Measurements from ENCODE around the gene COA7.

Gene COA7

DNA sequence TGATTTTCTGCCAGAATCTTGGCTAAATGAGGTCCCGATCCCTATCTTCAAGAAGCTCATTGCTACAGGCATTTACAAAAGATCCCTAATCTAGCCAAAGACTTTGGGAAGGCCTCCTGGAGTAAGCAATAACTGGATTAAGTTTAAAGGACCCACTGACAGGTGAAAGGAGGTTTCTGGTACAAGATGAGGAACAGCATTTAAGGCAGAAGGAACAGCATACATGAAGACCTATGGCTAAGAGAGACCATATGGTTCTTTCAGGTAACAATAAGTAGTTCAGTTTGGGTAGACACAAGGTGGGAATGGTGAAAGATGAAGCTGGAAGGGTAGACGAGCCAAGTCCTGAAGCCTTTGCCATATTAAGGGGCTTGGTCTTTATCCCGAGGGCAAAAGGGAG is 37.3 kb downstream of the COA7 start:
- no peak for DNase-seq (ENCODE audit: low spot score in 2 of 2)
- Mint-ChIP-seq H3K9me3 (no peaks in the 10 kb centered on the region), H3K36me3 (ENCODE audit: insufficient read depth) (peaks cover 9% of the 10 kb centered on the region), H3K4me3 (no peak overlapping the region), H3K27ac (ENCODE audit: low read depth) (no peak overlapping the region), H3K4me1 (peaks cover 11% of the 10 kb centered on the region), H3K27me3 (no peaks in the 10 kb centered on the region)
- no peak for ATAC-seq (replicated peaks; ENCODE audit: extremely low read depth, poor library complexity, severe bottlenecking)

DNA sequence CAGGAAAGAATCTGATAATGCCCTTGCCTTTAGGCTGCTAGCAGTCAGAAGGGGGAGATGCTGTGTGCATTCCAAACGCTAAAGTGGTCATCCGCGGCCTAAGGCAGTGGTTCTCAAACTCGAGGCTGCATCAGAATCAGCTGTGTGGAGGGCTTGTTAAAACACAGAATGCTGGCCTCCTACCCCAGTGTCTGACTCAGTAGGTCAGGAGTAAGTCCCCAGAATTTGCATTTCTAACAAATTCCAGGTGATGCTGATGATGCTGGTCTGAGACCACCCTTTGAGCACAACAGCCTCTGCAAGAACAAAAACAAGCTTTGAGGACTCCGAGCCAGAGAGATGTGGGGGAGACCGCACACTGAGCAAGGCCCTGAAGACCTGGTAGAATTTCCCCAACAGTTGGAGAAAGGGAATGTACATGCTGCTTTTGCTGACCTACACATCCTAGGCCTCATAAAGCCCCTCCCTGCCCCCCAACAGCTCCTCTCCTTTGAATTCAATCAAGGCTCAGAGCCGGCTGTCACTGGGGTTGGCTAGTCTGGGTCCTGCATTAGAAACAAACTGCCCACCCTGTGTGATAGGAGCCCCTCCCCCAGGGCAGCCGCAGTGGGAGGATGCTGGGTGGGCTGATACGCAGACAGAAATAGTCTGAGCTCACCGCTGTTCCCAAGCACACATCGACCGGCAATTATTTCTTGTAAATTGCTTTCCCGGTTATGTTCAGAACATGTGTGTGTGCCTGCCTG is 38.1 kb downstream of the COA7 start:
- ATAC-seq (replicated peaks; ENCODE audit: extremely low read depth, poor library complexity, severe bottlenecking) (no peak), DNase-seq (ENCODE audit: low spot score in 2 of 2) (no peak)
- H3K4me1 Mint-ChIP-seq, result peaks cover 8% of the 10 kb centered on the region
- H3K27ac Mint-ChIP-seq (ENCODE audit: low read depth), result peak overlapping the region; percentile 71
- H3K9me3 Mint-ChIP-seq, result no peaks in the 10 kb centered on the region
- H3K27me3 Mint-ChIP-seq, result no peaks in the 10 kb centered on the region
- H3K36me3 Mint-ChIP-seq (ENCODE audit: insufficient read depth), result peaks cover 11% of the 10 kb centered on the region
- no peak overlapping the region for H3K4me3 Mint-ChIP-seq

DNA sequence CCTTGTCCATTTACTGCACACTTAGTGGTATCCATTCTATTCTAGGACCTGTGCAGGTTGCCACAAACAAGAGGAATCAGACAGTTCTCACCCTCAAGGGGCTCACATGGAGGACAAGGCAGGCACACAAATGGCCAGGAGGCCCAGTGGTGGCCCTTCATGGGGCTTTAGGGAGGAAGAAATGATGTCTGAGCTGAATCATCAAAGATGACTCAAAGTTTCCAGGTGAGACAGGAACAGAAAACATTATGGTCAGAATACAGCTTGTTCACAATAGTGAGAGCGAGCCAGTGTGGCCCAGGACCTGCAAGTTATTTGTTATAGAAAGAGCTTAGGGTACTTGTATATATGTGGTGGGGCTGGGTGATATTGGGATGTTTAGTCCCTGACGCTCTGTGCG is 38.8 kb downstream of the COA7 start:
- Mint-ChIP-seq H3K4me3 (no peak overlapping the region), H3K36me3 (ENCODE audit: insufficient read depth) (peaks cover 11% of the 10 kb centered on the region), H3K9me3 (no peaks in the 10 kb centered on the region), H3K27ac (ENCODE audit: low read depth) (peak overlapping the region; percentile 71), H3K27me3 (no peaks in the 10 kb centered on the region), H3K4me1 (peaks cover 8% of the 10 kb centered on the region)
- DNase-seq (ENCODE audit: low spot score in 2 of 2) (no peak), ATAC-seq (replicated peaks; ENCODE audit: extremely low read depth, poor library complexity, severe bottlenecking) (no peak)

DNA sequence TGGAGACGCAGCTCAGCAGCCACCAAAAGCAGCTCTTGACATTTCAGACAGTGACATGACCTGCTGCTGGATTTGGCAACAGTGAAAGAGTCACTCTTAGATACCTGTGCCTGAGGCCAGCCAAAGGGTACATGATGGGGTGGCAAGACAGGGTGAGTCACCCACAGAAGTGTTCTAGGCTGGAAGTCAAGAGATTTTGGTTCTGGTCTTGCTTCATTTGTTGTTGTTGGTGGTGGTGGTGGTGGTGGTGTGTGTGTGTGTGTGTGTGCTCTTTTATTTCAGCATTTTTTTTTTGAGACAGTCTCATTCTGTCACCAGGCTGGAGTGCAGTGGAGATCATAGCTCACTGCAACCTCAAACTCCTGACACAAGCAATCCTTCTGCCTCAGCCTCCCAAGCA is 39.4 kb downstream of the COA7 start:
- DNase-seq (ENCODE audit: low spot score in 2 of 2) (no peak), ATAC-seq (replicated peaks; ENCODE audit: extremely low read depth, poor library complexity, severe bottlenecking) (no peak)
- Mint-ChIP-seq H3K9me3 (no peaks in the 10 kb centered on the region), H3K36me3 (ENCODE audit: insufficient read depth) (peaks cover 11% of the 10 kb centered on the region), H3K4me1 (peaks cover 12% of the 10 kb centered on the region), H3K27ac (ENCODE audit: low read depth) (no peak overlapping the region), H3K27me3 (no peaks in the 10 kb centered on the region), H3K4me3 (no peak overlapping the region)

DNA sequence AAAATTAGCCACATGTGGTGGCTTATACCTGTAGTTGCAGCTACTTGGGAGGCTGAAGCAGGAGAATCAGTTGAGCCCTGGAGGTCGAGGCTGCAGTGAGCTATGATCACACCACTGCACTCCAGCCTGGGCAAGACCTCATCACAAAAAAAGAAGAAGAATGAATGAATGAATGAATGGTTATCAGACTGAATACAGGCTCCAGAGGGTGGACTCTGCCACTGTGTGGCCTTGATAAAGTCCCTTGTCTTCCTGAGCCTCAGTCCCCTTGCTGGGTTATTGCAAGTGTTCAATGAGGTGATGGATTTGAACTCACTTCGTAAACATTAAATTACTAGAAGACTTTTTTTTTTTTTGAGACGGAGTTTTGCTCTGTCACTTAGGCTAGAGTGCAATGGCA is 40.4 kb downstream of the COA7 start:
- Mint-ChIP-seq H3K4me3 (no peak overlapping the region), H3K27ac (ENCODE audit: low read depth) (no peak overlapping the region), H3K27me3 (no peaks in the 10 kb centered on the region), H3K4me1 (peaks cover 12% of the 10 kb centered on the region), H3K9me3 (no peaks in the 10 kb centered on the region), H3K36me3 (ENCODE audit: insufficient read depth) (peaks cover 11% of the 10 kb centered on the region)
- DNase-seq (ENCODE audit: low spot score in 2 of 2) (no peak), ATAC-seq (replicated peaks; ENCODE audit: extremely low read depth, poor library complexity, severe bottlenecking) (no peak)

DNA sequence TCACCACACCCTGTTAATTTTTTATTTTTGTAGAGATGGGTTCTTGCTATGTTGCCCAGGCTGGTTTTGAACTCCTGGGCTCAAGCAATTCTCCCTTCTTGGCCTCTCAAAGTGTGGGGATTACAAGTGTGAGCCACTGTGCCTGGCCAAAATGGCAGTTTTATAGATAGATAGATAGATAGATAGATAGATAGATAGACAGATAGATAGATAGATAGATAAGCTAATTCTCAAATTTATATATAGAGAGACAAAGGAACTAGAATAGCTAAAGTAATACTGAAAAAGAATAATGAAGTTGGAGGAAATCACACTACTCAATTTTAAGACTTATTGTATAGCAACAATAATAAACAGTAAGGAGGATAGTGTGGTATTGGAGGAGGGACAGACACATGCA is 44.1 kb downstream of the COA7 start:
- peak overlapping the region; percentile 83 for H3K27ac Mint-ChIP-seq (ENCODE audit: low read depth)
- DNase-seq (ENCODE audit: low spot score in 2 of 2), result no peak
- no peak overlapping the region for H3K4me3 Mint-ChIP-seq
- no peaks in the 10 kb centered on the region for H3K9me3 Mint-ChIP-seq
- H3K27me3 Mint-ChIP-seq, result no peaks in the 10 kb centered on the region
- peaks cover 14% of the 10 kb centered on the region for H3K4me1 Mint-ChIP-seq
- peaks cover 16% of the 10 kb centered on the region for H3K36me3 Mint-ChIP-seq (ENCODE audit: insufficient read depth)
- ATAC-seq (replicated peaks; ENCODE audit: extremely low read depth, poor library complexity, severe bottlenecking), result no peak

DNA sequence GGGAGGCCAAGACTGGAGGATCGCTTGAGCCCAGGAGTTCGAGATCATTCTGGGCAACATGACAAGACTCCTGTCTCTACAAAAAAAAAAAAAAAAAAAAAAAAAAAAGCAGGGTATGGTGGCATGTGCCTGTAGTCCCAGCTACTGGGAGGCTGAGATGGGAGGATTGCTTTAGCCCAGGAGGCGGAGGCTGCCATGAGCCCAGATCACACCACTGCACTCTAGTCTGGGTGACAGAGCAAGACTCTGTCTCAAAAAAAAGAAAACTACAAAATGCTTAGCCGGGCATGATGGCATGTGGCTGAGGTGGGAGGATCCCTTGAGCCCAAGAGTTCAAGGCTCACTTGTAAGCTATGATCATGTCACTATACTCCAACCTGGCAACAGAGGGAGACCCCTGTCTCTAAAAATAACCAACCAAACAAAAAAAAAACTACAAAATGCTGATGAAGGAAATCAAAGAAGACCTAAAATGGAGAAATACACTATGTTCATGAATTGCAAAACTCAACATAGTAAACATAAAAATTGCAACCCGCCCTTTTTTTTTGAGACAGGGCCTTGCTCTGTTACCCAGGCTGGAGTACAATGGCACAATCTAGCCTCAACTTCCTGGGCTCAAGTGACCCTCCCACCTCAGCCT is 44.8 kb downstream of the COA7 start:
- H3K27ac Mint-ChIP-seq (ENCODE audit: low read depth), result peak overlapping the region; percentile 83
- no peak overlapping the region for H3K4me3 Mint-ChIP-seq
- no peaks in the 10 kb centered on the region for H3K9me3 Mint-ChIP-seq
- H3K27me3 Mint-ChIP-seq, result no peaks in the 10 kb centered on the region
- H3K36me3 Mint-ChIP-seq (ENCODE audit: insufficient read depth), result peaks cover 19% of the 10 kb centered on the region
- no peak for DNase-seq (ENCODE audit: low spot score in 2 of 2)
- H3K4me1 Mint-ChIP-seq, result peaks cover 17% of the 10 kb centered on the region
- no peak for ATAC-seq (replicated peaks; ENCODE audit: extremely low read depth, poor library complexity, severe bottlenecking)

DNA sequence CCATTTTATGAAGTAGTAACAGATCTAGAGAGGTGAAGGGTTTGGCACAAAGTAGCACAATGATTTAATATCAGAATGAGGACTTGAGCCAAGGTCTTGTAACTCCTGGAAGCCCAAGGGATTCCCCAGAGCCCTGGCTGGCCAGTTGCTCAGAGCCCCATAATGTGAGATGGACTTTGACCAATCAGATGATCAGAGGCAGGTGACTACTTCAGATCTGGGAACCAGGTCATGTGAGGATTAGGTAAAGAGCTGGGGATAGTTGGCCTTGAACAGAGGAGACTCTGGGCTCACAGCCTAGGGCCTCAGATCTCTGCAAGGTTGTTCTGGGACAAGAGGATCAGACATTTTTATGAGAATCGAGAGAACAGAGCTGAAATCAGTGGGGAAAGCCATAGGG is 46.2 kb downstream of the COA7 start:
- Mint-ChIP-seq H3K4me1 (peaks cover 17% of the 10 kb centered on the region), H3K27me3 (no peaks in the 10 kb centered on the region), H3K9me3 (no peaks in the 10 kb centered on the region), H3K4me3 (no peak overlapping the region), H3K27ac (ENCODE audit: low read depth) (no peak overlapping the region), H3K36me3 (ENCODE audit: insufficient read depth) (peaks cover 22% of the 10 kb centered on the region)
- ATAC-seq (replicated peaks; ENCODE audit: extremely low read depth, poor library complexity, severe bottlenecking) (no peak), DNase-seq (ENCODE audit: low spot score in 2 of 2) (no peak)

DNA sequence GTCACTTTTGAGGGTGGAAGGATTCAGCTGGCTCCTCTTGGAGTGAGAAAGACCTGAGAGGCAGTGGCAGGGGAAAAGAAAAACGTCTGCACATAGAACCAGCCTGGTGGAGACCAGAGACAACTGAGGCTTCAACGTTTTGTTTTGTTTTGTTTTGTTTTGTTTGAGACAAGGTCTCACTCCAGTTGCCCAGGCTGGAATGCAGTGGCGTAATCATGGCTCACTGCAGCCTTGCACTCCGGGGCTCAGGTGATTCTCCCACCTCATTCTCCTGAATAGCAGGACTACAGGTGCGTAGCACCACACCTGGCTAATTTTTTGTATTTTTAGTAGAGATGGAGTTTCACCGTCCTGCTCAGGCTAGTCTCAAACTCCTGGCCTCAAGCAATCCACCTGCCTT is 52.9 kb downstream of the COA7 start:
- peak overlapping the region; percentile 29 for H3K27ac Mint-ChIP-seq (ENCODE audit: low read depth)
- H3K4me1 Mint-ChIP-seq, result peaks cover 46% of the 10 kb centered on the region
- no peak overlapping the region for H3K4me3 Mint-ChIP-seq
- H3K9me3 Mint-ChIP-seq, result peaks cover 5% of the 10 kb centered on the region
- no peak for ATAC-seq (replicated peaks; ENCODE audit: extremely low read depth, poor library complexity, severe bottlenecking)
- H3K27me3 Mint-ChIP-seq, result no peaks in the 10 kb centered on the region
- no peak for DNase-seq (ENCODE audit: low spot score in 2 of 2)
- H3K36me3 Mint-ChIP-seq (ENCODE audit: insufficient read depth), result peaks cover 35% of the 10 kb centered on the region

DNA sequence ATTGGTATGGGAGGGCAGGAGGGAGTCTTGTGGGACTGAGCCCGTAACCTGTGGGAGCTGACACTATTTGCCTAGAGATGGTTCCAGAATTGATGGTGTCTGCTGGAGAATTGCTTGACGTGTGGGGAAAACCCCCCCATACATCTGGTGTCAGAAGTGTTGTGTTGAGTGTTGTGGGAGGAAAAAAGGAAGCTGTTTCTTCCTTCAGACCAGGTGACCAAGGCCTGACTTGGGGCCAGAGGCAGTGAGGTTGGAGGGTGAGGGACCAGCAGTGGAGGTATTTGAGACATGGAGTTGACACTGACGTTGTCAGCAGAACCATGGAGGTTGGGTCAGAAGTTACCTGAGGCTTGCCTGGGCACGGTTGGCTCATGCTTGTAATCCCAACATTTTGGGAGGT is 56.8 kb downstream of the COA7 start:
- Mint-ChIP-seq H3K4me1 (peaks cover 65% of the 10 kb centered on the region), H3K27me3 (no peaks in the 10 kb centered on the region), H3K36me3 (ENCODE audit: insufficient read depth) (peaks cover 29% of the 10 kb centered on the region), H3K9me3 (peaks cover 5% of the 10 kb centered on the region), H3K27ac (ENCODE audit: low read depth) (peak overlapping the region; percentile 70), H3K4me3 (no peak overlapping the region)
- DNase-seq (ENCODE audit: low spot score in 2 of 2), result no peak
- ATAC-seq (replicated peaks; ENCODE audit: extremely low read depth, poor library complexity, severe bottlenecking), result no peak

DNA sequence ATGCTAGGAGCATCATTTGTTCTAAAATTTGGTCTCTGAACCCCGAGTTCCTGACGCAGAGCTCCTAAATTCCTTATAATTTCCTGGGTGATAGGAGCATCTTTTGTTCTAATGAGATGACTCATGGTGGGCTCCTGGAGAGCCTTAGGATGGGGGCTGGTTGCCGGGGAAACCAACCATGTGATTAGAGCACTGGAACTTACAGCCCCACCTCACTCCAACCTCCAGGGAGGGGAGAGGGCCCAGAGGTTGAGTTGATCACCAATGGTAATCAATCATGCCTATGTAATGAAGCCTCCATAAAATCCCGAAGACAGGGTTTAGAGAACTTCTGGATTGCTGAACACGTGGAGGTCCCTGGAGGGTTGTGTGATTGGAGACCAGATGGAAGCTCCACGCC is 57.5 kb downstream of the COA7 start:
- ATAC-seq (replicated peaks; ENCODE audit: extremely low read depth, poor library complexity, severe bottlenecking) (no peak), DNase-seq (ENCODE audit: low spot score in 2 of 2) (no peak)
- Mint-ChIP-seq H3K27me3 (no peaks in the 10 kb centered on the region), H3K4me3 (no peak overlapping the region), H3K36me3 (ENCODE audit: insufficient read depth) (peaks cover 28% of the 10 kb centered on the region), H3K27ac (ENCODE audit: low read depth) (peak overlapping the region; percentile 70), H3K9me3 (peaks cover 5% of the 10 kb centered on the region), H3K4me1 (peaks cover 67% of the 10 kb centered on the region)

DNA sequence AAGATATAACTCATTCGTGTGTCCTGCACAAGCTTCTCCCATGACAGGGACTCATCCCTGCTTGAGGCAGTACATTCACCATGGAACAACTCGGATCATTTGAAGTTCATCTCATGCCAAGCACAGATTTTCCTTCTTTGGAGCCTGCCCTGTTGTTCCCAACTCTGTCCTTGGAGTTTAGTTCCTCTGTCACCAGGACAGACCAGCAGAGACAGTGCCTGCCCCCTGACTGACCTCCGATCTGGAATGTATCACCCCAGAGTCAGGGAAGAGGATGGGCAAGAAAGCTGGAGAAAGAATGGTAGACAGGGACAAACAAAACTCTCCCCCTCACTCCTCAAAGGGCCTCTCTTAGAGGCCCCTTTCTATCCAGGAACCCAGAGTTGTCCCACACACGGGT is 60.2 kb downstream of the COA7 start:
- Mint-ChIP-seq H3K27me3 (no peaks in the 10 kb centered on the region), H3K27ac (ENCODE audit: low read depth) (peak overlapping the region; percentile 98), H3K36me3 (ENCODE audit: insufficient read depth) (peaks cover 35% of the 10 kb centered on the region), H3K9me3 (peaks cover 5% of the 10 kb centered on the region), H3K4me1 (peaks cover 81% of the 10 kb centered on the region), H3K4me3 (peak overlapping the region; percentile 75)
- ATAC-seq (replicated peaks; ENCODE audit: extremely low read depth, poor library complexity, severe bottlenecking) (no peak), DNase-seq (ENCODE audit: low spot score in 2 of 2) (no peak)
